Panc1 (cell line): ENCODE results near the gene YBX1. TPM values are rescaled to one million over a fixed set of nuclear protein-coding genes. Genes with fewer than 3 reads are reported as not detected.
"Not testable (repeated sequence)": the region's sequence is repeated elsewhere in the genome, so short reads cannot be mapped to it uniquely, and the experiment has no call there.

Source experiments
- ATAC-seq: fragments of 200-7000 bp; cut with Tn5 transposase; 2 replicates; pipeline ENCODE4 v1.9.1; 2020; ENCODE audit warnings: mild to moderate bottlenecking, moderate library complexity
- BruUV-seq: library from RNA; stranded (reverse); fragments of 400-500 nt; replicated peaks from 2 replicates; lab custom pipeline; 2021; lab: Mats Ljungman, UMichigan
- CTCF ChIA-PET: fragments of 300-600 bp; sonication (Branson Sonifier 250); formaldehyde crosslinking; loops from one replicate; lab custom pipeline; 2022; ENCODE audit warnings: antibody characterized with exemption; lab: Charles Lee
- POLR2A ChIA-PET: fragments of 300-600 bp; sonication (Branson Sonifier 250); formaldehyde crosslinking; loops from one replicate; lab custom pipeline; 2022; ENCODE audit warnings: antibody characterized with exemption; lab: Charles Lee
- DNase-seq: peaks from one replicate; pipeline ENCODE4 v3.0.0-alpha.2; 2010; ENCODE audit warnings: low read depth, low spot score
- H3K27ac ChIP-seq: 2 replicates; pipeline ENCODE4 v1.5.1; 2011; ENCODE audit warnings: mild to moderate bottlenecking, low read length, inconsistent platforms
- H3K27me3 ChIP-seq: fragments of 200-500 bp; sonication (Bioruptor generic); 2 replicates; pipeline ENCODE4 v1.6.0; 2014; ENCODE audit warnings: low read length, inconsistent platforms; ENCODE audit not compliant: control insufficient read depth, insufficient read depth
- H3K36me3 ChIP-seq: fragments of 200-500 bp; sonication (Bioruptor generic); 2 replicates; pipeline ENCODE4 v1.5.1; 2014; ENCODE audit warnings: inconsistent platforms, mild to moderate bottlenecking, low read length, moderate library complexity; ENCODE audit not compliant: control insufficient read depth, insufficient read depth
- H3K4me1 ChIP-seq: 2 replicates; pipeline ENCODE4 v1.5.1; 2011; ENCODE audit warnings: inconsistent platforms, mild to moderate bottlenecking, low read length, moderate library complexity; ENCODE audit not compliant: control insufficient read depth, insufficient read depth
- H3K4me3 ChIP-seq, 2 experiments: 2 replicates each; pipeline ENCODE4 v1.5.1; 2011 to 2012; ENCODE audit warnings: low read depth in 2 of 2, low read length in 2 of 2, mild to moderate bottlenecking in 2 of 2, inconsistent platforms in 1 of 2, moderate library complexity in 1 of 2
- H3K9me3 ChIP-seq: fragments of 200-500 bp; sonication (Bioruptor generic); 2 replicates; pipeline ENCODE4 v1.5.1; 2014; ENCODE audit warnings: low read depth, mild to moderate bottlenecking, inconsistent platforms, low read length, moderate library complexity; ENCODE audit not compliant: control insufficient read depth, insufficient read depth
- CTCF ChIP-seq: fragments of 450-650 bp; IDR thresholded peaks from 2 replicates; pipeline ENCODE4 v1.5.1; 2017; ENCODE audit warnings: mild to moderate bottlenecking
- POLR2AphosphoS5 ChIP-seq: IDR thresholded peaks from 2 replicates; pipeline ENCODE4 v1.6.1; 2012; ENCODE audit warnings: mild to moderate bottlenecking, low read depth, low read length, moderate library complexity
- REST ChIP-seq, 2 experiments: IDR thresholded peaks; 2 replicates each; pipeline ENCODE4 v1.6.1; 2011 to 2012; ENCODE audit warnings: low read depth in 2 of 2, control low read depth in 1 of 2, low read length in 1 of 2, mild to moderate bottlenecking in 1 of 2, moderate library complexity in 1 of 2; ENCODE audit not compliant: insufficient read depth in 1 of 2
- SIN3A ChIP-seq: IDR thresholded peaks from 2 replicates; pipeline ENCODE4 v1.6.1; 2012; ENCODE audit warnings: low read depth, mild to moderate bottlenecking, low read length, moderate library complexity, borderline replicate concordance; ENCODE audit not compliant: insufficient read depth
- TCF7L2 ChIP-seq: IDR thresholded peaks from 2 replicates; pipeline ENCODE4 v1.6.1; 2011; ENCODE audit warnings: mild to moderate bottlenecking, low read depth, low read length, inconsistent platforms
- in situ Hi-C: cut with HindIII; loops from 2 replicates; pipeline ENCODE4 v1.10.0; 2016; ENCODE audit warnings: low sequenced_read_pairs, low pct_unique_long_range_greater_than_20kb
- intact Hi-C: fragments of 100-400 bp; cut with micrococcal nuclease; formaldehyde crosslinking; loops from one replicate; pipeline ENCODE4 v1.10.0; 2022; ENCODE audit not compliant: unreplicated experiment
- total RNA-seq: library from RNA; stranded (reverse); gene quantifications from one replicate; pipeline ENCODE4 v1.2.1, GENCODE V29; 2021; ENCODE audit not compliant: unreplicated experiment

The YBX1 gene
- total RNA-seq, 1 experiment from 2014 or later = 908 TPM

- in situ Hi-C loops = no loop called here
- BruUV-seq = no TSS peak
- TF ChIP-seq TCF7L2 = no peak
- TF ChIP-seq REST (IDR thresholded peaks at IDR 0.05; ENCODE audit: insufficient read depth in 1 of 2, low read depth in 2 of 2, low read length in 1 of 2) = no peak
- TF ChIP-seq SIN3A = no peak
- TF ChIP-seq CTCF = no peak
- no peak for TF ChIP-seq POLR2AphosphoS5
- CTCF ChIA-PET = no interaction called here
- H3K36me3 ChIP-seq = no peaks in the 10 kb centered on the region
- no peak overlapping the region for H3K27ac ChIP-seq
- H3K4me1 ChIP-seq = no peaks in the 10 kb centered on the region
- POLR2A ChIA-PET = no interaction called here
- ATAC-seq (no peak), DNase-seq (no peak)
- no peak overlapping the region for H3K4me3 ChIP-seq
- no peaks in the 10 kb centered on the region for H3K9me3 ChIP-seq
- intact Hi-C loops = no loop called here
- no peaks in the 10 kb centered on the region for H3K27me3 ChIP-seq
These were observed 38.6 kb downstream of the YBX1 start for GRCh38 chr1:42720868-42721267.

GRCh38 chr1:42721926-42722325 lies 39.7 kb downstream of the YBX1 start:
- no peak for ATAC-seq
- H3K36me3 ChIP-seq = no peaks in the 10 kb centered on the region
- H3K9me3 ChIP-seq = no peaks in the 10 kb centered on the region
- H3K27ac ChIP-seq = no peak overlapping the region
- H3K27me3 ChIP-seq = no peaks in the 10 kb centered on the region
- TF ChIP-seq TCF7L2 (no peak), CTCF (no peak), REST (IDR thresholded peaks at IDR 0.05; ENCODE audit: insufficient read depth in 1 of 2, low read depth in 2 of 2, low read length in 1 of 2) (no peak), POLR2AphosphoS5 (no peak), SIN3A (no peak)
- intact Hi-C loops (no loop called here), in situ Hi-C loops (no loop called here)
- no peak for DNase-seq
- H3K4me3 ChIP-seq = no peak overlapping the region
- ChIA-PET CTCF (no interaction called here), POLR2A (interaction anchor here (0.6 kb wide), 1 partner anchor 128 kb away, joined by 12 read pairs; no protein-coding TSS in a partner anchor)
- H3K4me1 ChIP-seq = no peaks in the 10 kb centered on the region
- BruUV-seq = no TSS peak

- not testable (repeated sequence) for H3K4me1 ChIP-seq
These were observed 40.2 kb downstream of the YBX1 start for GRCh38 chr1:42722403-42722802.

More at GRCh38 chr1:42722403-42722802, 40.2 kb downstream of the YBX1 start:
- H3K9me3 ChIP-seq, H3K4me3 ChIP-seq, intact Hi-C loops, ATAC-seq, DNase-seq, BruUV-seq, in situ Hi-C loops, CTCF ChIA-PET, H3K27ac ChIP-seq, H3K36me3 ChIP-seq, H3K27me3 ChIP-seq: not testable (repeated sequence)
- POLR2A ChIA-PET = interaction anchor here (0.6 kb wide), 1 partner anchor 128 kb away, joined by 12 read pairs; no protein-coding TSS in a partner anchor
